HG02678 (cell line): ENCODE measurements around the gene VPS13D.
"Not testable (repeated sequence)": the region's sequence is repeated elsewhere in the genome, so short reads cannot be mapped to it uniquely, and the experiment has no call there.

ENCODE experiments used
- ATAC-seq: cut with Tn5 transposase; IDR thresholded peaks from one replicate; pipeline ENCODE4 v1.9.1; 2021; ENCODE audit warnings: mild to moderate bottlenecking, moderate library complexity; ENCODE audit not compliant: unreplicated experiment

The VPS13D gene

GRCh38 chr1:12285496-12286143 is 55.8 kb downstream of the VPS13D start:
- no peak for ATAC-seq

- no peak for ATAC-seq
Measured at GRCh38 chr1:12287869-12288268, 58.0 kb downstream of the VPS13D start.

- ATAC-seq, result no peak
Measured at GRCh38 chr1:12290828-12291227, 61.0 kb downstream of the VPS13D start.

GRCh38 chr1:12293416-12293815 is 63.6 kb downstream of the VPS13D start:
- ATAC-seq, result no peak

GRCh38 chr1:12294076-12294475 is 64.2 kb downstream of the VPS13D start:
- no peak for ATAC-seq

GRCh38 chr1:12296016-12296415 is 66.2 kb downstream of the VPS13D start:
- no peak for ATAC-seq

- no peak for ATAC-seq
Measured at GRCh38 chr1:12296623-12297022, 66.8 kb downstream of the VPS13D start.

GRCh38 chr1:12300706-12301105 is 70.9 kb downstream of the VPS13D start:
- no peak for ATAC-seq

GRCh38 chr1:12301518-12302237 is 71.8 kb downstream of the VPS13D start:
- no peak for ATAC-seq

- ATAC-seq, result no peak
Measured at GRCh38 chr1:12302798-12303447, 73.1 kb downstream of the VPS13D start.

GRCh38 chr1:12305377-12305776 is 75.5 kb downstream of the VPS13D start:
- no peak for ATAC-seq

- no peak for ATAC-seq
Measured at GRCh38 chr1:12309783-12310742, 80.2 kb downstream of the VPS13D start.

GRCh38 chr1:12314333-12314903 is 84.6 kb downstream of the VPS13D start:
- ATAC-seq, result no peak

- no peak for ATAC-seq
Measured at GRCh38 chr1:12315146-12315545, 85.3 kb downstream of the VPS13D start.

- ATAC-seq, result no peak
Measured at GRCh38 chr1:12316331-12316730, 86.5 kb downstream of the VPS13D start.

GRCh38 chr1:12320486-12320885 is 90.7 kb downstream of the VPS13D start:
- no peak for ATAC-seq

GRCh38 chr1:12324423-12324822 is 94.6 kb downstream of the VPS13D start:
- no peak for ATAC-seq

GRCh38 chr1:12324973-12325372 is 95.1 kb downstream of the VPS13D start:
- not testable (repeated sequence) for ATAC-seq

- ATAC-seq, result no peak
Measured at GRCh38 chr1:12326986-12327385, 97.2 kb downstream of the VPS13D start.

GRCh38 chr1:12327566-12327965 is 97.7 kb downstream of the VPS13D start:
- ATAC-seq, result no peak
